Measurements from ENCODE around the gene CDK5RAP3. TPM values are rescaled to one million over a fixed set of nuclear protein-coding genes. Genes with fewer than 3 reads are reported as not detected.

Gene CDK5RAP3
- total and polyA plus RNA-seq, 2 of the 13 experiments (the other 11 are each of a cell fraction or from before 2014, with no cell fraction given), result 128 to 154 TPM

DNA sequence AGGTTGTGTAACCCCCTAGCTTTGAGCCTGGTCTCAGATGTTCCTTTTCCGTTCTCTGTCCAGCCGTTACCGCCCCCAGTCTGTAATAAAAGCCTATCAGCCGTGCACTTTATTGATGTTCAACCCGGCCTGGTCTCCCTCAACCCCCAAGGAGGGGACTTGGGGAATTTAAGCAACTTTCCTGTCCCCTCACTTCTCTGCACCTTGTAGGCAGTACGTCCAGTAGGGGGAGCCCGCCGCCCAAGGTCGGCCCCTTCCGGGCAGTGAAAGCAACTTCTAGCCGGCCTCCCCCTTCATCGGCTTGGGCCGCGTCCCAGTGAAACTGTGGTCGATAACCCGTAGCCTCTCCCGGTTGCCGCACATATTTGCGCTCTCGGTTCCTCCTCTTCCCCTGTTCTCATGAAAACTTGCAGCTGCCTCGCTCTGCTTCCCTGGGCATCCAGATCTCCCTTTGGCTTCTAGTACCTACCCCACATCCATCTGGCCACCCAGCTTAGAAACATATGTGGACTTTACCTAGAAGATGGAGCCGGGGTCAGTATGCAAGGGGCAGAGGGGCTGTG is 21.6 kb upstream of the CDK5RAP3 start (continued):
- TF ChIP-seq GPBP1L1 (CRISPR knock-in tag; IDR thresholded peaks at IDR 0.05), result no peak
- TF ChIP-seq BCL6 (CRISPR knock-in tag; IDR thresholded peaks at IDR 0.05), result 0 out of 2 replicates have a peak, but pooled peaks have one; percentile 12
- peak; percentile 13; the same call in 1 of the 2 replicates for TF ChIP-seq NR2C2 (CRISPR knock-in tag; IDR thresholded peaks at IDR 0.05; ENCODE audit: borderline replicate concordance)
- TF ChIP-seq THAP8 (CRISPR knock-in tag; IDR thresholded peaks at IDR 0.05; ENCODE audit: borderline replicate concordance), result no peak
- TF ChIP-seq, protein P1, sequence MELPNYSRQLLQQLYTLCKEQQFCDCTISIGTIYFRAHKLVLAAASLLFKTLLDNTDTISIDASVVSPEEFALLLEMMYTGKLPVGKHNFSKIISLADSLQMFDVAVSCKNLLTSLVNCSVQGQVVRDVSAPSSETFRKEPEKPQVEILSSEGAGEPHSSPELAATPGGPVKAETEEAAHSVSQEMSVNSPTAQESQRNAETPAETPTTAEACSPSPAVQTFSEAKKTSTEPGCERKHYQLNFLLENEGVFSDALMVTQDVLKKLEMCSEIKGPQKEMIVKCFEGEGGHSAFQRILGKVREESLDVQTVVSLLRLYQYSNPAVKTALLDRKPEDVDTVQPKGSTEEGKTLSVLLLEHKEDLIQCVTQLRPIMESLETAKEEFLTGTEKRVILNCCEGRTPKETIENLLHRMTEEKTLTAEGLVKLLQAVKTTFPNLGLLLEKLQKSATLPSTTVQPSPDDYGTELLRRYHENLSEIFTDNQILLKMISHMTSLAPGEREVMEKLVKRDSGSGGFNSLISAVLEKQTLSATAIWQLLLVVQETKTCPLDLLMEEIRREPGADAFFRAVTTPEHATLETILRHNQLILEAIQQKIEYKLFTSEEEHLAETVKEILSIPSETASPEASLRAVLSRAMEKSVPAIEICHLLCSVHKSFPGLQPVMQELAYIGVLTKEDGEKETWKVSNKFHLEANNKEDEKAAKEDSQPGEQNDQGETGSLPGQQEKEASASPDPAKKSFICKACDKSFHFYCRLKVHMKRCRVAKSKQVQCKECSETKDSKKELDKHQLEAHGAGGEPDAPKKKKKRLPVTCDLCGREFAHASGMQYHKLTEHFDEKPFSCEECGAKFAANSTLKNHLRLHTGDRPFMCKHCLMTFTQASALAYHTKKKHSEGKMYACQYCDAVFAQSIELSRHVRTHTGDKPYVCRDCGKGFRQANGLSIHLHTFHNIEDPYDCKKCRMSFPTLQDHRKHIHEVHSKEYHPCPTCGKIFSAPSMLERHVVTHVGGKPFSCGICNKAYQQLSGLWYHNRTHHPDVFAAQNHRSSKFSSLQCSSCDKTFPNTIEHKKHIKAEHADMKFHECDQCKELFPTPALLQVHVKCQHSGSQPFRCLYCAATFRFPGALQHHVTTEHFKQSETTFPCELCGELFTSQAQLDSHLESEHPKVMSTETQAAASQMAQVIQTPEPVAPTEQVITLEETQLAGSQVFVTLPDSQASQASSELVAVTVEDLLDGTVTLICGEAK (IDR thresholded peaks at IDR 0.05), result no peak
- TF ChIP-seq, protein P1 (CRISPR knock-in tag; IDR thresholded peaks at IDR 0.05), result no peak
- no peak for TF ChIP-seq ZNF552 (CRISPR knock-in tag; IDR thresholded peaks at IDR 0.05; ENCODE audit: borderline replicate concordance)
- peak; percentile 86 for TF ChIP-seq STAG1 (CRISPR knock-in tag; IDR thresholded peaks at IDR 0.05)
- peak; percentile 10; the same call in 1 of the 2 replicates for TF ChIP-seq TGIF2 (CRISPR knock-in tag; IDR thresholded peaks at IDR 0.05)
- no peak for TF ChIP-seq TBX3 (IDR thresholded peaks at IDR 0.05; ENCODE audit: borderline replicate concordance)
- no peak for TF ChIP-seq BRD4 (CRISPR knock-in tag; IDR thresholded peaks at IDR 0.05)
- no peak for TF ChIP-seq SMARCE1 (IDR thresholded peaks at IDR 0.05; ENCODE audit: borderline replicate concordance)
- no peak for TF ChIP-seq ZSCAN5A (CRISPR knock-in tag; IDR thresholded peaks at IDR 0.05; ENCODE audit: borderline replicate concordance)
